D341Med (cell line): ENCODE measurements around the gene REEP1.
"Not testable (repeated sequence)": the region's sequence is repeated elsewhere in the genome, so short reads cannot be mapped to it uniquely, and the experiment has no call there.

Source experiments
- DNase-seq: peaks from one replicate; pipeline ENCODE4 v3.0.0; 2012; ENCODE audit warnings: low spot score

REEP1 gene

GRCh38 chr2:86345783-86346370, 8.5 kb upstream of the REEP1 start:
- not testable (repeated sequence) for DNase-seq

DNA sequence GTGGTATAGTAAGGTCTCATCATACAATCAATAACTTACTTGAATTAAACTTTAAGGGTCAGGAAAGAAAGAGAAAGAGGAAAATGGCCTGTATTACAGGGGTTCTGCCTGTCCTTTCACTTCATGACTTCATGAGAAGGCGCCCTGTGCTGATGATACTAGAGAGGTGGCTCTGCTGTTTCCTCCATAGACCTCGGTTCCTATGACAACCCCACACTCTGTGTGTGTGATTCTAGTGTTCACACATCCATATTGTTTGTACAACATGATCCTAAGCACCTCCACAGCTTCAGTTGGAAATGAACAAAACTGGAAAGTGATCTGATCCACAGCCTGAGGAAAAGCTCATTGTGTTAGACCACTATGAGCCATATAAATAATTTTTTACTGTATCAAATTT, 7.0 kb upstream of the REEP1 start:
- no peak for DNase-seq

DNA sequence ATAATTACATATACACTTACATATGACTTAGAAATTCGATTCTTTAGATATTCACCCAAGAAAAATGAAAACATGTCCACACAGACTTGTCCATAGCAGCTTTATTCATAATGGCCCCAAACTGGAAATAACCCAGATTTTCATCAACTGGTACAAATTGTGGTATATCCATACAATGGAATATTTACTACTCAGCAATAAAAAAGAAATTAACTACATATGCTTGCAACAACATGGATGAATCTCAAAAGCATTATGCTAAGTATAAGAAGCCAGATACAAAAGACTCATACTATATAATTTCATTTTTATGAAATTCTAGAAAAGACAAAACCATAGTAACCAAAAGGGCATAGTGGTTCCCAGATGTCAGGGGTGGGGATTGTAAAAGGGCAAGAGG, 5.1 kb upstream of the REEP1 start:
- DNase-seq = no peak

DNA sequence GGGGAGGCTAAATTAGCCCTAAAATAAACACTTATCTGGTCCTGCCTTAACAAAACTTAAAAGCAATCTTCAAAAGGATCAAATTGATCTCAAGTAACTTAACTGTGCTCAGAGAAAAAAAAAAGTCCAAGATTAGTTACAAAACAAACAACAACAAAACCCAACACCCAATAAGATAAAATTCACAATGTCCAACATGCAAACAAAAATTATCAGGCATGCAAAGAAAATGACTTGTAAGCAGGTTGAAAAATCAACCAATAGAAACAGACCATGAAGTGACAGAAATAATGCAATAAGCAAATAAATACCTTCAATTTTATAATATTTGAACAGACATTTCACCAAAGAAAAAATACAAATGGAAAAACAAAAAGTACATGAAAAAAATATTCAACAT, 4.0 kb upstream of the REEP1 start:
- DNase-seq = no peak

- no peak for DNase-seq
These were observed 1.4 kb upstream of the REEP1 start for GRCh38 chr2:86338778-86339295.

GRCh38 chr2:86336675-86337243, 667 bp downstream of the REEP1 start:
- DNase-seq = peak; percentile 44

GRCh38 chr2:86335865-86336674, 1.4 kb downstream of the REEP1 start:
- DNase-seq = peak; percentile 43

- peak; percentile 64 for DNase-seq
These were observed 4.0 kb downstream of the REEP1 start for GRCh38 chr2:86333378-86333777.

DNA sequence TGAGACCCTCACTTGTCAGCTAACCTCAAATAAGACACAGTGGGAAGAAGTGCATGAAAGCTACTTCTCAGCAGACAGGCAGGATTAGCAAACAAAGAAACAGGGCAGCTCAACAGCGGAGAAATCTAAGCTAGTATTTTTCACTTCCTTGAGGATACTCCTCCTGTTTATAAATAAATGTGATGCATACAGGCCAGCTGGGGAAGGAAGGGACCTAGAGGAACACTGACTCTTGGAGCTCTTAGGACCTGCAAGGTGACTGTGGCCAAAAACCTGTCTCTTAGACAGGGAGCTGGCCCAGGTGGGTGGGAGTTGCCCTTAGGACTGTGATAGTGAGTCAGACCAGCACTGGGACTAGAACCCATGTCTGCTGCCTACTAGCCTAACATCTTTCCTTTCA, 4.8 kb downstream of the REEP1 start:
- DNase-seq = no peak

GRCh38 chr2:86331384-86331783, 6.0 kb downstream of the REEP1 start:
- no peak for DNase-seq

DNA sequence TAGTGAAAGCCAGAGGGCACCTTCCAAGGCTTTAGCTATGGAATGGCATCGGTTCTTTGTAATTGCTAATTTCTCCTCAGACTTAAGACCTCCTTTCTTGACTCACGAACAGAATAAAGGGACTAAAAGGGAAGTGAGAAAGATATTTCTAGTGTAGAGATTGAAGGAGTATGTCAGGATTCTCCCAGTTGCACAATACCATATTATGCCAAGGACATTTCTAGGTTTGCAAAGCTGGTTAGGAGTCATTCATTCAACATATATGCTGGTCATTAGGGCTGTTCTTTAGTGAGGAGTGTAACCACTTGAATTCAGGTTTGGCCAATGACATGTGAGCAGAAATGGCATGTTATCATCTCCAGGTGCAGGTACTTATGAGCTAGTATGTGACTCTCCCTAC, 7.4 kb downstream of the REEP1 start:
- no peak for DNase-seq

GRCh38 chr2:86323273-86324021, 14.0 kb downstream of the REEP1 start:
- DNase-seq = no peak

DNA sequence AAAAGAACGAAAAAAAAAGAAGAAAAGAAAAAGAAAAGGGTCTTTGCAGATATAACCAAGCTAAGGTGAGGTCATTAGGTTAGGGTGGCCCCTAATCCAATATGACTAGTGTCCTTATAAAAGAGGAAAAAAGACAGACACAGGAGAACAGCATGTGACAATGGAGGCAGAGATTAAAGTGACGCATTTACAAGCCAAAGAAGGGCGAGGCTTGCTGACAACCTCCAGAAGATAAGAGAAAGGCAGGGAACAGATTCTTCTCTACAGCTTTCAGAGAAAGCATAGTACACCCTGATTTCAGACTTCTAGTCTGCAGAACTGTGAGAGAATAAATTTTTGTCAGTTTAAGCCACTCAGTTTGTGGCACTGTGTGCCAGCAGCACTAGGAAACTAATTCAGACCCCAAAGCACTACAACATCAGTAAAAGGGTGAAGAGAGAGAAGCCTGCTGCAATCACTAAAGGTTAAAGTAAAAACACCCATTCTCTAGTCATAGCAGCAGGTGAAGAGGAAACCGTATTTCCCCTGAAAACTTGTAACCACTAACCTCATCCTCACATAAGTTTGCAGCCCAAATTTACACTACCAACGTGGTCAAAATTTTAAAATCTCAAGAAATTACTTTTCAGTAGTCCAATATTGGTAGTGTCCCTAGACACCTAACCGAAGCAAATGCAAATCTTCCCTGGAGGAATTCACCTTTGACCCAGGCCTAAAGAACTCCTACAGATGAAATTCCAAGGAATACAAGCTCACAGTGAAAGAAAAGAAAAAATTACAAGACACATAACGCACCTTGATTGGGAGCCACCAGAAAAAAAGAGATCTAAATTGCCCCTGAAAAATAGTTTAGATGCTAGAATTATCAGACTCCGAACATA, 17.5 kb downstream of the REEP1 start:
- DNase-seq = no peak

GRCh38 chr2:86315084-86315483, 22.3 kb downstream of the REEP1 start:
- no peak for DNase-seq

DNA sequence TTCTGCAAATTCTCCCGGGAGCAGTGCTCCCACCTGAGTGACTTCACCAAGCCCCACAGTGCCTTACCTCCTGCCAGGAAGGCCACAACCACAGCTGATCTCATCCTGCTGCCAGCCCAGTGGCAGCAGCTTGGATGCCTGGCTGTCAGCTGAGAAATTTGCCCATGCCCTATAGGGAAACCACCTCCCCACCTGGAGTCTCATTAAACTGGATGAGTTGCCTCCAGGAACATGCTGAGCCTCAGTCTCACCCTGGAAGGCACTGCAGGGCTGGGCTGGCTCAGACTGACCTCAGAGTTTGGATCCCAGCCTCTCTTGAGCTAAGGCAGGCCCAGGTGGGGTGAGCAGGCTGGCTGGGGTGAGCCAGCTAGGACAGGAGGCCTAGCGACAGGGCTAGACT, 23.3 kb downstream of the REEP1 start:
- no peak for DNase-seq

DNA sequence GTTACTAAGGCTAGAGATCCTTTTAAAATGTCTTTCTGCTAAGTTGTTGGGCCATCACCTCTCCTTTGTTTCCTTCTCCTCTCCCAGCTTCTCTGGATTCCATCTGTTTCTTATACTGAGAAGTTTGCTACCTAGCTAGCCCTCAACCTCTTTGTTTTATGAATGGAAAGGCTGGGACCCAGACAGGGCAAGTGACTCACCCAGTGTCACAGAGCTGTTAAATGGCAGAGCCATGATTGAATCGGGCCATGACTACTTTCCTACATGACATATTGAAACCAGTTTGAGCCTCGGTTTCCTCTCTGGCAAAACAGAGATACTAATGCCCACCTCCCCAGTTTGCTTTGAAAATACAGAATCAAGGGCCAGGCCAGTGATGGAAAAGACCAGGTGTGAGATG, 24.1 kb downstream of the REEP1 start:
- no peak for DNase-seq

GRCh38 chr2:86311879-86312278, 25.5 kb downstream of the REEP1 start:
- DNase-seq = no peak

DNA sequence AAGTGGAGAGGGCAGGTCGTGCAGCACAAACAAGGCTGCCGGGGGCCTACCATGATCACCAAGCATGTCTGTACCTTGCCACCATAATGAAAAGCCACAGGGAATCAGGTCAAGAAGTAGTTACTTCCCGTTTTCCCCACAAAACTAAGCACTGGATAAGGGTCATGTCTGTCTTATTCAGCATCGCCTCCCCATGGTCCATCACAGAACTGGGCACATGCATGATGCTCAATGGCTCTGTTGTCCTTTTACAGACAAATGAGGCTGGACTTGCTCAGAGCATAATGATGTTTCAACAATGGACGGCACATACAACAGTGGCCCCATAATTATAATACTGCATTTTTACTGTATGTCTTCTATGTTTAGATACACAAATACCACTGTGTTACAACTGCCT, 27.5 kb downstream of the REEP1 start:
- DNase-seq = no peak

- no peak for DNase-seq
These were observed 28.3 kb downstream of the REEP1 start for GRCh38 chr2:86308984-86309695.

GRCh38 chr2:86308356-86308755, 29.1 kb downstream of the REEP1 start:
- DNase-seq = no peak

DNA sequence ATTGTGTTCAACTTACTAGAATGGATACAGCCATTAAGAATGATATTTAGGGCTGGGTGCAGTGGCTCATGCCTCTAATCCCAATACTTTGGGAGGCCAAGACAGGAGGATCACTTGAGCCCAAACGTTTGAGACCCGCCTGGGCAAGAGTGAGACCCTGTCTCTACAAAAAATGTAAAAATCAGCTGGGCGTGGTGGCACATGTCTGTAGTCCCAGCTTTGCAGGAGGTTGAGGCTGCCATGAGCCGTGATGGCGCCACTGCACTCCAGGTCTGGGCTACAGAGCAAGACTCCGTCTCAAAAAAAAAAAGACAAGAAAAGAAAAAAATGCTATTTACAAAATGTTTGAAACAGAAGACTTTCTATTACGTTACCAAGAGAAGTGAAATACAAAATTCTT, 30.0 kb downstream of the REEP1 start:
- DNase-seq = no peak
